NCI-H2196 treated with DMSO at 0.1 percent for 48 hours (cell line): ENCODE results near the gene SHBG.
A peak's percentile ranks its signal among the peaks of the same experiment; 100 is the strongest.
"Not testable (repeated sequence)": the region's sequence is repeated elsewhere in the genome, so short reads cannot be mapped to it uniquely, and the experiment has no call there.

Experiments used
- DNase-seq: peaks from one replicate; lab custom pipeline; 2025; ENCODE audit not compliant: unreplicated experiment; lab: John Stamatoyannopoulos, UW

Gene SHBG

GRCh38 chr17:7611635-7612293, 18.2 kb upstream of the SHBG start:
- no peak for DNase-seq

GRCh38 chr17:7612294-7612640, 17.7 kb upstream of the SHBG start:
- no peak for DNase-seq

- DNase-seq = no peak
These were observed 16.0 kb upstream of the SHBG start for GRCh38 chr17:7613769-7614424.

GRCh38 chr17:7614425-7615264, 15.3 kb upstream of the SHBG start, which contains the start of gene FXR2:
Gene FXR2 (minus strand): TSS chr17:7614897. CDS start chr17:7614532, 365 bp downstream.
- peak; percentile 93 for DNase-seq

GRCh38 chr17:7615265-7615747, 14.6 kb upstream of the SHBG start:
- no peak for DNase-seq

- DNase-seq = no peak
These were observed 11.3 kb upstream of the SHBG start for GRCh38 chr17:7618608-7619007.

GRCh38 chr17:7620835-7621234, 9.1 kb upstream of the SHBG start:
- DNase-seq = no peak

- DNase-seq = no peak
These were observed 6.3 kb upstream of the SHBG start for GRCh38 chr17:7623661-7624060.

- DNase-seq = not testable (repeated sequence)
These were observed 4.2 kb upstream of the SHBG start for GRCh38 chr17:7625749-7626148.

- no peak for DNase-seq
These were observed 3.6 kb upstream of the SHBG start for GRCh38 chr17:7626307-7626706.

- DNase-seq = no peak
These were observed 3.0 kb upstream of the SHBG start for GRCh38 chr17:7626956-7627249.

GRCh38 chr17:7627250-7628121, 2.4 kb upstream of the SHBG start, which contains the start of gene SAT2:
Gene SAT2 (minus strand): TSS chr17:7627821. CDS start chr17:7627635, 186 bp downstream.
- DNase-seq = peak; percentile 30

GRCh38 chr17:7631398-7632380, 1.8 kb downstream of the SHBG start:
- no peak for DNase-seq

GRCh38 chr17:7632492-7632894, 2.6 kb downstream of the SHBG start:
- peak; percentile 17 for DNase-seq

- no peak for DNase-seq
These were observed 3.2 kb downstream of the SHBG start for GRCh38 chr17:7633093-7633492.

- DNase-seq = no peak
These were observed 4.4 kb downstream of the SHBG start for GRCh38 chr17:7634384-7634783.

GRCh38 chr17:7636163-7636562, 6.2 kb downstream of the SHBG start:
- no peak for DNase-seq

GRCh38 chr17:7640783-7641182, 10.8 kb downstream of the SHBG start:
- DNase-seq = no peak

- DNase-seq = not testable (repeated sequence)
These were observed 11.7 kb downstream of the SHBG start for GRCh38 chr17:7641635-7642034.

GRCh38 chr17:7644775-7645174, 14.8 kb downstream of the SHBG start:
- no peak for DNase-seq
